GM12878 (cell line): Measurements from ENCODE around the gene TANK. TPM values are rescaled to one million over a fixed set of nuclear protein-coding genes. Genes with fewer than 3 reads are reported as not detected.
A peak's percentile ranks its signal among the peaks of the same experiment; 100 is the strongest.

Experiments
- ATAC-seq: fragments of 200-7000 bp; cut with Tn5 transposase; 3 replicates; pipeline ENCODE4 v1.9.1; 2020; ENCODE audit warnings: mild to moderate bottlenecking, moderate library complexity
- BruUV-seq: library from RNA; stranded (reverse); fragments of 400-500 nt; replicated peaks from 2 replicates; lab custom pipeline; 2021; lab: Mats Ljungman, UMichigan
- CTCF ChIA-PET: fragments of 300-600 bp; sonication (Branson Sonifier 250); formaldehyde crosslinking; extraction: SDS; loops from one replicate; lab custom pipeline; 2021; ENCODE audit warnings: inconsistent platforms; lab: Yijun Ruan, JAX
- POLR2A ChIA-PET: fragments of 350-600 bp; formaldehyde crosslinking; extraction: SDS; loops from one replicate; lab custom pipeline; 2021; ENCODE audit warnings: inconsistent platforms; lab: Charles Lee
- RAD21 ChIA-PET: fragments of 300-600 bp; sonication (Branson Sonifier 250); formaldehyde crosslinking; loops from one replicate; lab custom pipeline; 2023; ENCODE audit warnings: antibody characterized with exemption; ENCODE audit not compliant: unreplicated experiment; lab: Charles Lee
- SMC1A ChIA-PET: fragments of 300-600 bp; sonication (Branson Sonifier 250); formaldehyde crosslinking; loops from one replicate; lab custom pipeline; 2023; ENCODE audit not compliant: unreplicated experiment, uncharacterized antibody; lab: Charles Lee
- DNase-seq: peaks from one replicate; pipeline ENCODE4 v3.0.0-alpha.2; 2011; ENCODE audit warnings: low read depth, low spot score
- FAIRE-seq: peaks from 3 replicates; lab custom pipeline; 2011; peaks lifted over from hg19 to GRCh38; lab: Jason Lieb, UNC
- H2AFZ ChIP-seq: 2 replicates; pipeline ENCODE4 v1.6.0; 2011; ENCODE audit warnings: low read depth, low read length, control low read depth; ENCODE audit not compliant: control insufficient read depth
- H3K27ac ChIP-seq: 2 replicates; pipeline ENCODE4 v1.5.1; 2011; ENCODE audit warnings: control low read depth; ENCODE audit not compliant: control insufficient read depth, insufficient read depth
- H3K27me3 ChIP-seq, 2 experiments: replicated peaks in 1 of 2; 2 replicates each; pipeline versions ENCODE4 v1.6.0 to v1.6.1; 2011; ENCODE audit warnings: low read length in 1 of 2; ENCODE audit not compliant: control insufficient read depth in 2 of 2, insufficient read depth in 2 of 2
- H3K36me3 ChIP-seq, 2 experiments: 2 replicates each; pipeline ENCODE4 v1.5.1; 2011; ENCODE audit warnings: low read length in 1 of 2; ENCODE audit not compliant: control insufficient read depth in 2 of 2, insufficient read depth in 2 of 2
- H3K4me1 ChIP-seq: 2 replicates; pipeline ENCODE4 v1.6.1; 2011; ENCODE audit warnings: mild to moderate bottlenecking, low read length, moderate library complexity, mixed read lengths; ENCODE audit not compliant: control insufficient read depth, insufficient read depth
- H3K4me2 ChIP-seq: 2 replicates; pipeline ENCODE4 v1.6.0; 2011; ENCODE audit warnings: control low read depth; ENCODE audit not compliant: control insufficient read depth, insufficient read depth
- H3K4me3 ChIP-seq: fragments of 200-600 bp; sonication (generic); 2 replicates; pipeline ENCODE4 v1.5.1; 2016
- H3K79me2 ChIP-seq: 2 replicates; pipeline ENCODE4 v1.6.0; 2011; ENCODE audit warnings: low read length; ENCODE audit not compliant: control insufficient read depth, insufficient read depth
- H3K9ac ChIP-seq: 2 replicates; pipeline ENCODE4 v1.8.0; 2011; ENCODE audit warnings: low read length, control low read depth, mixed read lengths; ENCODE audit not compliant: control insufficient read depth, insufficient read depth
- H3K9me3 ChIP-seq: replicated peaks from 3 replicates; pipeline ENCODE4 v1.5.1; 2011; ENCODE audit warnings: mild to moderate bottlenecking, low read length; ENCODE audit not compliant: control insufficient read depth, insufficient read depth
- H4K20me1 ChIP-seq: 2 replicates; pipeline ENCODE4 v1.6.0; 2011; ENCODE audit not compliant: control insufficient read depth, insufficient read depth
- BCL11A ChIP-seq: IDR thresholded peaks from 2 replicates; pipeline ENCODE4 v1.6.1; 2011; ENCODE audit warnings: low read depth, low read length
- CEBPB ChIP-seq, 2 experiments: fragments of 150-350 bp in 1 of 2; IDR thresholded peaks; 2 replicates each; pipeline ENCODE4 v1.6.1; 2012 to 2014; ENCODE audit warnings: low read depth in 2 of 2, low read length in 2 of 2, borderline replicate concordance in 1 of 2, inconsistent platforms in 1 of 2
- CHD1 ChIP-seq: IDR thresholded peaks from 2 replicates; pipeline ENCODE4 v1.6.1; 2012; ENCODE audit warnings: low read depth, low read length, improper control_type of control experiment
- ETV6 ChIP-seq, 2 experiments: fragments of 450-650 bp in 1 of 2; IDR thresholded peaks in 1 of 2; conservative IDR thresholded peaks in 1 of 2; 2 replicates each; pipeline ENCODE4 v1.6.1; 2014; ENCODE audit warnings: antibody characterized with exemption in 1 of 2, borderline replicate concordance in 1 of 2, low read depth in 1 of 2, mild to moderate bottlenecking in 1 of 2, moderate library complexity in 1 of 2
- FOXK2 ChIP-seq: fragments of 450-650 bp; IDR thresholded peaks from 2 replicates; pipeline ENCODE4 v1.6.1; 2017; ENCODE audit warnings: mild to moderate bottlenecking, moderate library complexity
- GABPA ChIP-seq: IDR thresholded peaks from 2 replicates; pipeline ENCODE4 v1.6.1; 2014; ENCODE audit warnings: antibody characterized with exemption, low read depth, mild to moderate bottlenecking, inconsistent platforms
- HCFC1 ChIP-seq: fragments of 150-350 bp; IDR thresholded peaks from 2 replicates; pipeline ENCODE4 v1.6.1; 2014; ENCODE audit warnings: low read length
- KAT2A ChIP-seq: conservative IDR thresholded peaks from 2 replicates; pipeline ENCODE4 v1.6.1; 2011; ENCODE audit warnings: low read depth, low read length; ENCODE audit not compliant: control insufficient read depth
- MXI1 ChIP-seq: fragments of 150-350 bp; IDR thresholded peaks from 2 replicates; pipeline ENCODE4 v1.6.1; 2011; ENCODE audit warnings: low read depth, mild to moderate bottlenecking, inconsistent platforms, low read length, improper control_type of control experiment
- RB1 ChIP-seq: fragments of 450-650 bp; formaldehyde crosslinking; IDR thresholded peaks from 2 replicates; pipeline ENCODE4 v1.6.1; 2017; ENCODE audit warnings: mild to moderate bottlenecking, borderline replicate concordance
- RELA ChIP-seq: fragments of 450-650 bp; IDR thresholded peaks from 2 replicates; pipeline ENCODE4 v1.8.0; 2014; ENCODE audit warnings: borderline replicate concordance; ENCODE audit not compliant: partially characterized antibody
- SIN3A ChIP-seq: IDR thresholded peaks from 2 replicates; pipeline ENCODE4 v1.6.1; 2012; ENCODE audit warnings: low read depth, low read length, improper control_type of control experiment
- SMARCA5 ChIP-seq: fragments of 450-650 bp; IDR thresholded peaks from 2 replicates; pipeline ENCODE4 v1.6.1; 2017; ENCODE audit warnings: mild to moderate bottlenecking
- SREBF2 ChIP-seq: IDR thresholded peaks from 2 replicates; pipeline ENCODE4 v1.6.1; 2012; ENCODE audit warnings: mild to moderate bottlenecking, low read length
- STAT3 ChIP-seq: IDR thresholded peaks from 2 replicates; pipeline ENCODE4 v1.6.1; 2011; ENCODE audit warnings: low read depth, low read length, improper control_type of control experiment
- TAF1 ChIP-seq: IDR thresholded peaks from 2 replicates; pipeline ENCODE4 v1.6.1; 2011; ENCODE audit warnings: mild to moderate bottlenecking, low read depth, low read length, borderline replicate concordance
- TCF3 ChIP-seq: IDR thresholded peaks from 2 replicates; pipeline ENCODE4 v1.6.1; 2012; ENCODE audit warnings: low read depth, mild to moderate bottlenecking, low read length, borderline replicate concordance; ENCODE audit not compliant: insufficient read depth
- YY1 ChIP-seq: IDR thresholded peaks from 2 replicates; pipeline ENCODE4 v1.6.1; 2011; ENCODE audit warnings: low read depth, mild to moderate bottlenecking, low read length
- WGBS: methylation state at CpG from one replicate; pipeline ENCODE4 v1.1.6; 2016; ENCODE audit warnings: low lambda C conversion rate; ENCODE audit not compliant: insufficient replicate concordance, insufficient coverage; ENCODE audit errors: missing lambda C conversion rate; 5-methylcytosine and 5-hydroxymethylcytosine counted together
- in situ Hi-C: fragments of 300-500 bp; cut with MboI; formaldehyde crosslinking; loops from 9 replicates; pipeline ENCODE4 v1.14.3; 2018; ENCODE audit warnings: mixed read lengths
- intact Hi-C: fragments of 100-400 bp; cut with micrococcal nuclease; formaldehyde crosslinking; loops from one replicate; pipeline ENCODE4 v1.14.2; 2022; ENCODE audit not compliant: unreplicated experiment
- polyA plus RNA-seq, 11 experiments: library from polyadenylated mRNA; depleted of rRNA in 4 of 11; unstranded in 6 of 11; stranded (reverse) in 5 of 11; fragments of >200 nt; fragmentation: Nextera tagmentation in 4 of 11; fragmentation: Illumina TruSeq in 1 of 11; extraction: Ambion mirVana in 4 of 11; extraction: Trizol in 1 of 11; gene quantifications; 1 replicate in 1 of 11; 2 replicates in 10 of 11; pipeline versions ENCODE4 v1.2.1 to v1.2.3, GENCODE V29; 2011 to 2016; ENCODE audit warnings: inconsistent platforms in 2 of 11, missing spikeins in 2 of 11, low read depth in 1 of 11
- total RNA-seq, 4 experiments: library from RNA; depleted of rRNA in 3 of 4; stranded (reverse); fragments of >200 nt in 3 of 4; fragmentation: Illumina TruSeq in 1 of 4; extraction: Trizol in 1 of 4; gene quantifications; 2 replicates each; pipeline versions ENCODE4 v1.2.1 to v1.2.3, GENCODE V29; 2013 to 2021
- TF ChIP-seq, protein P1 (sequence below): fragments of 450-650 bp; IDR thresholded peaks from 2 replicates; pipeline ENCODE4 v1.6.1; 2016; ENCODE audit warnings: mild to moderate bottlenecking
- TF ChIP-seq, protein P2 (sequence below): fragments of 450-650 bp; IDR thresholded peaks from 2 replicates; pipeline ENCODE4 v1.6.1; 2017; ENCODE audit warnings: mild to moderate bottlenecking, low read depth, inconsistent platforms; ENCODE audit not compliant: poor library complexity, severe bottlenecking

TANK gene
- total and polyA plus RNA-seq, 10 of the 15 experiments (the other 5 are each of a cell fraction or from before 2014, with no cell fraction given), result 48.6 to 127 (median 103) TPM

DNA sequence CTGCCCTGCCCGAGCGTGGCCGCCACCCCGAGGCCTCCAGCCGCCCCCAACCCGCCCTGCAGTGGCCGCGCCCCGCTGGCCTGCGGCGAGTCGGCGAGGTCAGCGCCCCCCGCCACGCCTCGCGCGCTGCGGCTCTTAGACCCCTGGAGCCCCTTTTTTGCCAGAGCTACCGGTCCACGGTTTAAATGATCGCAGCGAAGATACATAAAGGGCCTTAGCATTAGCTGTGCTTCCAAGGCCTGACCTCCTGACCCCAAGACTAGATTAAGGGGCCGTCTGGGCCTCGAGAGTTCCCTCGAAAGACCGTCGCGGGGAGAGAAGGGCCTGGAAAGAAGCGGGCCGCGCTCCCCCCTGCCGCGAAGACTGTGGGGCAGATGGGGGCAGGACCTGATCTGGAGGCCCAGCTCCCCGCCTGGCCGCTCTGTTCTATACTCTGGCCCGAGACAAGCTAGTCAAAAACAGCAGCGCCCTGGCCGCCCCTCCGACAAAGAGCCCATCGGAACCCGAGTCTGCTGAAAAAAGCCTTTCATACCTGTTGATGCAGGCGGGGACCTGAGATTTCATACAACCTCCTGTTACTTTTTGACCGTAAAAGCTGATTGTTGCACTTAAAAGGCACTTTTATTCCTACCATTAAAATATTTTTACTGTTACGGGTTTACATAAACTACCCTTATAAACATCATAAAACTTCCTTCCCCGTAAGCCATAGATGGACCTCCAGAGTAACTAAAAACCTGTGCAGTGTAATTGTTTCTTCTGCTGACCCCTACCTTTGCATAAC, 79.3 kb downstream of the TANK start:
- RAD21 ChIA-PET, result interaction anchor here (3.2 kb wide), 1 partner anchor 16 kb away, joined by 17 read pairs; no protein-coding TSS in a partner anchor
- TF ChIP-seq BCL11A (no peak), KAT2A (no peak), RELA (no peak), STAT3 (no peak), CHD1 (no peak), SREBF2 (no peak), SIN3A (no peak), FOXK2 (no peak), MXI1 (no peak), TCF3 (no peak), TAF1 (no peak), GABPA (no peak), YY1 (no peak), CEBPB (IDR thresholded peaks at IDR 0.05; ENCODE audit: borderline replicate concordance in 1 of 2, low read depth in 2 of 2, low read length in 2 of 2) (no peak), HCFC1 (no peak), SMARCA5 (no peak), ETV6 (conservative IDR thresholded peaks at IDR 0.05 in 1 of 2, IDR thresholded peaks at IDR 0.05 in 1 of 2; ENCODE audit: borderline replicate concordance in 1 of 2, low read depth in 1 of 2) (no peak), RB1 (no peak)
- TF ChIP-seq, protein P1, sequence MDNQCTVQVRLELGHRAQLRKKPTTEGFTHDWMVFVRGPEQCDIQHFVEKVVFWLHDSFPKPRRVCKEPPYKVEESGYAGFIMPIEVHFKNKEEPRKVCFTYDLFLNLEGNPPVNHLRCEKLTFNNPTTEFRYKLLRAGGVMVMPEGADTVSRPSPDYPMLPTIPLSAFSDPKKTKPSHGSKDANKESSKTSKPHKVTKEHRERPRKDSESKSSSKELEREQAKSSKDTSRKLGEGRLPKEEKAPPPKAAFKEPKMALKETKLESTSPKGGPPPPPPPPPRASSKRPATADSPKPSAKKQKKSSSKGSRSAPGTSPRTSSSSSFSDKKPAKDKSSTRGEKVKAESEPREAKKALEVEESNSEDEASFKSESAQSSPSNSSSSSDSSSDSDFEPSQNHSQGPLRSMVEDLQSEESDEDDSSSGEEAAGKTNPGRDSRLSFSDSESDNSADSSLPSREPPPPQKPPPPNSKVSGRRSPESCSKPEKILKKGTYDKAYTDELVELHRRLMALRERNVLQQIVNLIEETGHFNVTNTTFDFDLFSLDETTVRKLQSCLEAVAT, result no peak
- TF ChIP-seq, protein P2, sequence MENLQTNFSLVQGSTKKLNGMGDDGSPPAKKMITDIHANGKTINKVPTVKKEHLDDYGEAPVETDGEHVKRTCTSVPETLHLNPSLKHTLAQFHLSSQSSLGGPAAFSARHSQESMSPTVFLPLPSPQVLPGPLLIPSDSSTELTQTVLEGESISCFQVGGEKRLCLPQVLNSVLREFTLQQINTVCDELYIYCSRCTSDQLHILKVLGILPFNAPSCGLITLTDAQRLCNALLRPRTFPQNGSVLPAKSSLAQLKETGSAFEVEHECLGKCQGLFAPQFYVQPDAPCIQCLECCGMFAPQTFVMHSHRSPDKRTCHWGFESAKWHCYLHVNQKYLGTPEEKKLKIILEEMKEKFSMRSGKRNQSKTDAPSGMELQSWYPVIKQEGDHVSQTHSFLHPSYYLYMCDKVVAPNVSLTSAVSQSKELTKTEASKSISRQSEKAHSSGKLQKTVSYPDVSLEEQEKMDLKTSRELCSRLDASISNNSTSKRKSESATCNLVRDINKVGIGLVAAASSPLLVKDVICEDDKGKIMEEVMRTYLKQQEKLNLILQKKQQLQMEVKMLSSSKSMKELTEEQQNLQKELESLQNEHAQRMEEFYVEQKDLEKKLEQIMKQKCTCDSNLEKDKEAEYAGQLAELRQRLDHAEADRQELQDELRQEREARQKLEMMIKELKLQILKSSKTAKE, result no peak
- H3K9ac ChIP-seq, result no peak overlapping the region
- H3K4me3 ChIP-seq, result no peak overlapping the region
- H2AFZ ChIP-seq, result no peak overlapping the region
- FAIRE-seq, result no peak
- peak overlapping the region; percentile 96; the same call in 1 of the 2 replicates for H3K4me2 ChIP-seq
- no peaks in the 10 kb centered on the region for H4K20me1 ChIP-seq
- WGBS, result 95% methylated on average over 31 of the region's 47 CpGs
- DNase-seq, result no peak
- ATAC-seq, result no peak
- no peaks in the 10 kb centered on the region for H3K9me3 ChIP-seq
- H3K27me3 ChIP-seq, result no peaks in the 10 kb centered on the region
- SMC1A ChIA-PET, result interaction anchor here (0.9 to 1.8 kb wide), 8 partner anchors 9 to 71 kb away, joined by 3 to 8 read pairs (median 4); no protein-coding TSS in a partner anchor
- H3K79me2 ChIP-seq, result peaks cover 8% of the 10 kb centered on the region
- peaks cover 23% of the 10 kb centered on the region for H3K4me1 ChIP-seq
- BruUV-seq, result no TSS peak
- in situ Hi-C loops (no loop called here), intact Hi-C loops (loop anchor here (5.0 kb wide), 2 partner anchors 148 to 1078 kb away; partner anchors contain the start of gene IFIH1)
- no peak overlapping the region for H3K27ac ChIP-seq
- POLR2A ChIA-PET, result interaction anchor here (0.9 to 1.9 kb wide), 2 partner anchors 9 to 89 kb away, joined by 3 to 6 read pairs; no protein-coding TSS in a partner anchor
- H3K36me3 ChIP-seq, result peaks cover 0 to 1% of the 10 kb centered on the region in 2 experiments; a peak in 1 of 4 replicates
- CTCF ChIA-PET, result interaction anchor here (0.7 to 4.3 kb wide), 6 partner anchors 9 to 26 kb away, joined by 3 to 26 read pairs (median 5); no protein-coding TSS in a partner anchor
